GM23338 (cell line): ENCODE data around the gene ZEB2. TPM values are rescaled to one million over a fixed set of nuclear protein-coding genes. Genes with fewer than 3 reads are reported as not detected.
A peak's percentile ranks its signal among the peaks of the same experiment; 100 is the strongest.

Experiments
- ATAC-seq: fragments of 200-7000 bp; cut with Tn5 transposase; 3 replicates; pipeline ENCODE4 v1.9.1; 2020
- DNase-seq: peaks from one replicate; pipeline ENCODE4 v3.0.0-alpha.2; 2015; ENCODE audit warnings: low spot score
- H2AFZ ChIP-seq: fragments of 200-600 bp; sonication (generic); 2 replicates; pipeline ENCODE4 v1.8.0; 2016; ENCODE audit warnings: antibody characterized with exemption, mild to moderate bottlenecking, moderate library complexity
- H3F3A ChIP-seq: fragments of 200-600 bp; sonication (generic); replicated peaks from 2 replicates; pipeline ENCODE4 v1.8.0; 2017; ENCODE audit warnings: antibody characterized with exemption, mixed run types, low read depth
- H3K27ac ChIP-seq: fragments of 200-600 bp; sonication (generic); 2 replicates; pipeline ENCODE4 v1.6.1; 2016; ENCODE audit warnings: low read depth
- H3K27me3 ChIP-seq: fragments of 200-600 bp; sonication (generic); 2 replicates; pipeline ENCODE4 v1.8.0; 2016; ENCODE audit warnings: mild to moderate bottlenecking, mixed run types, moderate library complexity; ENCODE audit not compliant: insufficient read depth
- H3K36me3 ChIP-seq: fragments of 200-600 bp; sonication (generic); 2 replicates; pipeline ENCODE4 v1.8.0; 2016; ENCODE audit warnings: mild to moderate bottlenecking; ENCODE audit not compliant: insufficient read depth
- H3K4me1 ChIP-seq: fragments of 200-600 bp; sonication (generic); 2 replicates; pipeline ENCODE4 v1.8.0; 2016; ENCODE audit warnings: mild to moderate bottlenecking, moderate library complexity; ENCODE audit not compliant: insufficient read depth
- H3K4me2 ChIP-seq: fragments of 200-600 bp; sonication (generic); 2 replicates; pipeline ENCODE4 v1.7.1; 2017; ENCODE audit warnings: mixed run types
- H3K4me3 ChIP-seq: fragments of 200-600 bp; sonication (generic); 2 replicates; pipeline ENCODE4 v1.6.1; 2016; ENCODE audit warnings: mixed run types
- H3K79me2 ChIP-seq: fragments of 200-600 bp; sonication (generic); replicated peaks from 2 replicates; pipeline ENCODE4 v1.8.0; 2017; ENCODE audit warnings: mild to moderate bottlenecking; ENCODE audit not compliant: insufficient read depth
- H3K9me2 ChIP-seq: fragments of 200-600 bp; sonication (generic); 2 replicates; pipeline ENCODE4 v1.8.0; 2017; ENCODE audit not compliant: insufficient read depth
- H4K20me1 ChIP-seq: fragments of 200-600 bp; sonication (generic); replicated peaks from 2 replicates; pipeline ENCODE4 v1.8.0; 2017; ENCODE audit warnings: mild to moderate bottlenecking; ENCODE audit not compliant: insufficient read depth
- H3K27ac Mint-ChIP-seq: 2 replicates; pipeline ENCODE4 v1.8.0; 2020; ENCODE audit warnings: inconsistent platforms, mild to moderate bottlenecking, moderate library complexity, mixed read lengths
- H3K27me3 Mint-ChIP-seq: 3 replicates; pipeline ENCODE4 v1.8.0; 2022; ENCODE audit warnings: low read depth, mild to moderate bottlenecking, moderate library complexity, mixed read lengths, inconsistent platforms; ENCODE audit not compliant: insufficient read depth, poor library complexity
- H3K36me3 Mint-ChIP-seq: 3 replicates; pipeline ENCODE4 v1.8.0; 2021; ENCODE audit warnings: low read depth, mild to moderate bottlenecking, inconsistent platforms, moderate library complexity, mixed read lengths
- H3K4me1 Mint-ChIP-seq: 3 replicates; pipeline ENCODE4 v1.8.0; 2020; ENCODE audit warnings: mild to moderate bottlenecking, inconsistent platforms, mixed read lengths
- H3K4me3 Mint-ChIP-seq: 3 replicates; pipeline ENCODE4 v1.8.0; 2021; ENCODE audit warnings: moderate library complexity, mild to moderate bottlenecking, inconsistent platforms, mixed read lengths
- H3K9me3 Mint-ChIP-seq: 3 replicates; pipeline ENCODE4 v1.8.0; 2020; ENCODE audit warnings: moderate library complexity, mild to moderate bottlenecking, inconsistent platforms, mixed read lengths
- CREB1 ChIP-seq: fragments of 250-450 bp; sonication (Bioruptor Pico); IDR thresholded peaks from 2 replicates; pipeline ENCODE4 v1.5.0; 2020; ENCODE audit warnings: low read depth, mild to moderate bottlenecking, moderate library complexity
- EZH2phosphoT487 ChIP-seq: fragments of 200-600 bp; sonication (generic); IDR thresholded peaks from one replicate; pipeline ENCODE4 v1.8.1; 2018; ENCODE audit warnings: antibody characterized with exemption; ENCODE audit not compliant: unreplicated experiment
- NANOG ChIP-seq: IDR thresholded peaks from 2 replicates; pipeline ENCODE4 v1.6.1; 2016; ENCODE audit warnings: antibody characterized with exemption, borderline replicate concordance
- ZNF331 ChIP-seq: fragments of 250-450 bp; sonication (Bioruptor Pico); IDR thresholded peaks from 2 replicates; pipeline ENCODE4 v1.5.0; 2020; ENCODE audit warnings: low read depth, mild to moderate bottlenecking, moderate library complexity
- polyA plus RNA-seq: library from polyadenylated mRNA; unstranded; fragments of >200 nt; fragmentation: Nextera tagmentation; extraction: Ambion mirVana; gene quantifications from 2 replicates; pipeline ENCODE4 v1.2.1, GENCODE V29; 2016
- total RNA-seq: library from RNA; depleted of rRNA; stranded (reverse); fragments of >200 nt; shearing (Covaris generic); gene quantifications from 2 replicates; pipeline ENCODE4 v1.2.3, GENCODE V29; 2014
- TF ChIP-seq, protein P1 (sequence below): fragments of 250-450 bp; sonication (Bioruptor Pico); IDR thresholded peaks from 2 replicates; pipeline ENCODE4 v1.5.0; 2020; ENCODE audit warnings: mild to moderate bottlenecking, moderate library complexity

ZEB2 gene
- total and polyA plus RNA-seq, 2 experiments from 2014 or later: 0.45 TPM; not detected in 1

DNA sequence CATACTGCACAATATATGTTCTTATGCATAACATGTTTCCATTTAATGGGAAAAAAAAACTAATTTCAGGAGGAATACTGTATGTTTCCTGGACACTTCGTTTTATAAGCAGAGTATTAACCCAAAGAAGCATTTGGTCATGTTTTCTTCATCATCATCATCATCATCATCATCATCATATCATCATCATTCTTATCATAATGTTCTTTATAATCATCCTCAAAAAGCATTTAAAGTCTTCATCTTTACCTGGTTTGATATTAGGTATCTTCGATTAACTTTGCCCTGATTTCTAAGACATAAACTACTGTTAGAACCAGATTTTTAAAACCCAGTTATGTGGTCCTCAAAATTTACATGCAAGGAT is 47.9 kb downstream of the ZEB2 start (continued):
- TF ChIP-seq, protein P1, sequence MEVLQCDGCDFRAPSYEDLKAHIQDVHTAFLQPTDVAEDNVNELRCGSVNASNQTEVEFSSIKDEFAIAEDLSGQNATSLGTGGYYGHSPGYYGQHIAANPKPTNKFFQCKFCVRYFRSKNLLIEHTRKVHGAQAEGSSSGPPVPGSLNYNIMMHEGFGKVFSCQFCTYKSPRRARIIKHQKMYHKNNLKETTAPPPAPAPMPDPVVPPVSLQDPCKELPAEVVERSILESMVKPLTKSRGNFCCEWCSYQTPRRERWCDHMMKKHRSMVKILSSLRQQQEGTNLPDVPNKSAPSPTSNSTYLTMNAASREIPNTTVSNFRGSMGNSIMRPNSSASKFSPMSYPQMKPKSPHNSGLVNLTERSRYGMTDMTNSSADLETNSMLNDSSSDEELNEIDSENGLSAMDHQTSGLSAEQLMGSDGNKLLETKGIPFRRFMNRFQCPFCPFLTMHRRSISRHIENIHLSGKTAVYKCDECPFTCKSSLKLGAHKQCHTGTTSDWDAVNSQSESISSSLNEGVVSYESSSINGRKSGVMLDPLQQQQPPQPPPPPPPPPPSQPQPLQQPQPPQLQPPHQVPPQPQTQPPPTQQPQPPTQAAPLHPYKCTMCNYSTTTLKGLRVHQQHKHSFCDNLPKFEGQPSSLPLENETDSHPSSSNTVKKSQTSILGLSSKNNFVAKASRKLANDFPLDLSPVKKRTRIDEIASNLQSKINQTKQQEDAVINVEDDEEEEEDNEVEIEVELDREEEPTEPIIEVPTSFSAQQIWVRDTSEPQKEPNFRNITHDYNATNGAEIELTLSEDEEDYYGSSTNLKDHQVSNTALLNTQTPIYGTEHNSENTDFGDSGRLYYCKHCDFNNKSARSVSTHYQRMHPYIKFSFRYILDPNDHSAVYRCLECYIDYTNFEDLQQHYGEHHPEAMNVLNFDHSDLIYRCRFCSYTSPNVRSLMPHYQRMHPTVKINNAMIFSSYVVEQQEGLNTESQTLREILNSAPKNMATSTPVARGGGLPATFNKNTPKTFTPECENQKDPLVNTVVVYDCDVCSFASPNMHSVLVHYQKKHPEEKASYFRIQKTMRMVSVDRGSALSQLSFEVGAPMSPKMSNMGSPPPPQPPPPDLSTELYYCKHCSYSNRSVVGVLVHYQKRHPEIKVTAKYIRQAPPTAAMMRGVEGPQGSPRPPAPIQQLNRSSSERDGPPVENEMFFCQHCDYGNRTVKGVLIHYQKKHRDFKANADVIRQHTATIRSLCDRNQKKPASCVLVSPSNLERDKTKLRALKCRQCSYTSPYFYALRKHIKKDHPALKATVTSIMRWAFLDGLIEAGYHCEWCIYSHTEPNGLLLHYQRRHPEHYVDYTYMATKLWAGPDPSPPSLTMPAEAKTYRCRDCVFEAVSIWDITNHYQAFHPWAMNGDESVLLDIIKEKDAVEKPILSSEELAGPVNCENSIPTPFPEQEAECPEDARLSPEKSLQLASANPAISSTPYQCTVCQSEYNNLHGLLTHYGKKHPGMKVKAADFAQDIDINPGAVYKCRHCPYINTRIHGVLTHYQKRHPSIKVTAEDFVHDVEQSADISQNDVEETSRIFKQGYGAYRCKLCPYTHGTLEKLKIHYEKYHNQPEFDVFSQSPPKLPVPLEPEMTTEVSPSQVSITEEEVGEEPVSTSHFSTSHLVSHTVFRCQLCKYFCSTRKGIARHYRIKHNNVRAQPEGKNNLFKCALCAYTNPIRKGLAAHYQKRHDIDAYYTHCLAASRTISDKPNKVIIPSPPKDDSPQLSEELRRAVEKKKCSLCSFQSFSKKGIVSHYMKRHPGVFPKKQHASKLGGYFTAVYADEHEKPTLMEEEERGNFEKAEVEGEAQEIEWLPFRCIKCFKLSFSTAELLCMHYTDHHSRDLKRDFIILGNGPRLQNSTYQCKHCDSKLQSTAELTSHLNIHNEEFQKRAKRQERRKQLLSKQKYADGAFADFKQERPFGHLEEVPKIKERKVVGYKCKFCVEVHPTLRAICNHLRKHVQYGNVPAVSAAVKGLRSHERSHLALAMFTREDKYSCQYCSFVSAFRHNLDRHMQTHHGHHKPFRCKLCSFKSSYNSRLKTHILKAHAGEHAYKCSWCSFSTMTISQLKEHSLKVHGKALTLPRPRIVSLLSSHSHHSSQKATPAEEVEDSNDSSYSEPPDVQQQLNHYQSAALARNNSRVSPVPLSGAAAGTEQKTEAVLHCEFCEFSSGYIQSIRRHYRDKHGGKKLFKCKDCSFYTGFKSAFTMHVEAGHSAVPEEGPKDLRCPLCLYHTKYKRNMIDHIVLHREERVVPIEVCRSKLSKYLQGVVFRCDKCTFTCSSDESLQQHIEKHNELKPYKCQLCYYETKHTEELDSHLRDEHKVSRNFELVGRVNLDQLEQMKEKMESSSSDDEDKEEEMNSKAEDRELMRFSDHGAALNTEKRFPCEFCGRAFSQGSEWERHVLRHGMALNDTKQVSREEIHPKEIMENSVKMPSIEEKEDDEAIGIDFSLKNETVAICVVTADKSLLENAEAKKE (CRISPR knock-in tag): no peak

DNA sequence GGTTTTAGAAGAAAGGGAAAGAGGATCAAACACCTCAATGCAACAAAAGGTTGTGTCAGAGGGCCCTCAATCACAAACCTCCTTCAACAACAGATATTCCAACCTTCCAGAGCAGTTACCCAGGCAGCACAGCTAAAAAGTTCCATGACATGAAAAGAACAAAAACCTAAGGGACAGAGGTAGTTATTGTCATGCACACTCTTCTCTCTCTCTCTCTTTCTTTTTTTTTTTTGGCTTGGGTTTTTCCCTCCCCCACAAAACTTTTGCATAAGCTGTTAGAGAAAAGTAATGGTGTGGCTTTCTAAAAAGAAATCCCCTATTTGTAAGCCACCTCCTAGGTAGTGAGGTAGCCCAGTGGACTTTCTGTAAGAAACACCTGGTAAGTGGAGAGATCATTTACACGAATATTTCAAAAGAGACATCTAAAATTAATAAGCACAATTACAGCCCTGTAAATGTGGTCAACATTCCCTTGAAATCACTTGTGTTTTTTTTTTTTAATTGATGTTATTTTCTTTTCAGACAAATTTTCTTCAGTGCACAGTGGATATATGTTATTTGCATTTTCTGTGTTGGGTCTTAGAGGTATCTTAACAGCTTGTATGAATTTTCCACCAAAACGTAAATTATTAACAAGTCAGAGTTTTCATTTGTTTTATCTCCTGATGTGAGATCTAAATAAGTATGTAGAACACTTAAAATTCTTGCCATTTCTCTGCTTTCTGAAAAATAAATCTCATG is 48.4 kb downstream of the ZEB2 start:
- DNase-seq (peak; percentile 56), ATAC-seq (peak; percentile 88)
- Mint-ChIP-seq H3K27me3 (no peaks in the 10 kb centered on the region), H3K4me3 (peak overlapping the region; percentile 52), H3K4me1 (peaks cover 32% of the 10 kb centered on the region), H3K36me3 (no peaks in the 10 kb centered on the region), H3K9me3 (no peaks in the 10 kb centered on the region), H3K27ac (peak overlapping the region; percentile 45)
- Histone ChIP-seq H3F3A (no peaks in the 10 kb centered on the region), H3K27ac (no peak overlapping the region), H3K27me3 (no peaks in the 10 kb centered on the region), H3K79me2 (no peaks in the 10 kb centered on the region), H3K4me2 (peak overlapping the region; percentile 65), H3K4me1 (peaks cover 52% of the 10 kb centered on the region), H3K9me2 (no peaks in the 10 kb centered on the region), H4K20me1 (no peaks in the 10 kb centered on the region), H3K4me3 (peak overlapping the region; percentile 16; the same call in 1 of the 2 replicates), H3K36me3 (no peaks in the 10 kb centered on the region), H2AFZ (no peak overlapping the region)
- TF ChIP-seq CREB1 (CRISPR knock-in tag) (no peak), EZH2phosphoT487 (no peak), NANOG (no peak), ZNF331 (CRISPR knock-in tag) (no peak)
- TF ChIP-seq, protein P1 (CRISPR knock-in tag): peak; percentile 18; the same call in 1 of the 2 replicates
